ENCODE results near the gene COL23A1. TPM values are rescaled to one million over a fixed set of nuclear protein-coding genes. Genes with fewer than 3 reads are reported as not detected.
"Not testable (repeated sequence)": the region's sequence is repeated elsewhere in the genome, so short reads cannot be mapped to it uniquely, and the experiment has no call there.

COL23A1 gene
- total RNA-seq, 2 experiments from 2014 or later, result 0.15 TPM; not detected in 1

- Mint-ChIP-seq H3K9me3 (peaks cover 4% of the 10 kb centered on the region), H3K36me3 (no peaks in the 10 kb centered on the region), H3K27ac (no peak overlapping the region), H3K27me3 (no peaks in the 10 kb centered on the region), H3K4me3 (no peak overlapping the region), H3K4me1 (ENCODE audit: low read depth) (no peaks in the 10 kb centered on the region)
- ChIA-PET CTCF (interaction anchor here (1.3 kb wide), 1 partner anchor 13 kb away, joined by 3 read pairs; no protein-coding TSS in a partner anchor), POLR2A (no interaction called here)
- no peak for DNase-seq
- intact Hi-C loops (cut with micrococcal nuclease), result no loop called here
These were observed 322.9 kb downstream of the COL23A1 start for GRCh38 chr5:178267245-178267644.

- peaks cover 4% of the 10 kb centered on the region for H3K9me3 Mint-ChIP-seq
- CTCF ChIA-PET, result interaction anchor here (1.3 kb wide), 1 partner anchor 13 kb away, joined by 3 read pairs; no protein-coding TSS in a partner anchor
These were observed 323.6 kb downstream of the COL23A1 start for GRCh38 chr5:178266581-178266980.

DNA sequence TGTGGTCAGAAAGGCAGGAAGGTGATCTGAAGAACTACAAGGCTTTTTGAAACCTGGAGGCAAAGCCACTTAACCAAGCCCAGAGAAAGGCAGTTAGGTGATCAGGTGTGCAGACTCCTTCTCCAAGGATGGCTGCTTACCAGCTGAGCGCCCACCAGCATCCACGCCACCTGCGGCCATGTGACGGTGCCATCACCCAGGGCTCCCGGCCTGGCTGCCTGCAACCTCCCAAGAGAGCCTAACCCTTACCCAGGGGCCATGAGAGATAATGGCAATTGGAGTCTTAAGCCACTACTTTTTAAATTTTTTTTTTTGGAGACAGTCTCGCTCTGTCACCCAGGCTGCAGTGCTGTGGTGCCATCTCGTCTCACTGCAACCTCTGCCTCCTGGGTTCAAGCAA is 324.4 kb downstream of the COL23A1 start:
- intact Hi-C loops (cut with micrococcal nuclease), result no loop called here
- no peaks in the 10 kb centered on the region for H3K4me1 Mint-ChIP-seq (ENCODE audit: low read depth)
- no peak overlapping the region for H3K4me3 Mint-ChIP-seq
- H3K9me3 Mint-ChIP-seq, result peaks cover 4% of the 10 kb centered on the region
- POLR2A ChIA-PET, result no interaction called here
- no peak overlapping the region for H3K27ac Mint-ChIP-seq
- CTCF ChIA-PET, result no interaction called here
- DNase-seq, result no peak
- no peaks in the 10 kb centered on the region for H3K36me3 Mint-ChIP-seq
- H3K27me3 Mint-ChIP-seq, result no peaks in the 10 kb centered on the region

More at GRCh38 chr5:178266581-178266980, 323.6 kb downstream of the COL23A1 start:
- POLR2A ChIA-PET, result no interaction called here
- no peak overlapping the region for H3K27ac Mint-ChIP-seq
- H3K4me1 Mint-ChIP-seq (ENCODE audit: low read depth), result no peaks in the 10 kb centered on the region
- H3K36me3 Mint-ChIP-seq, result no peaks in the 10 kb centered on the region
- no peaks in the 10 kb centered on the region for H3K27me3 Mint-ChIP-seq
- no peak for DNase-seq
- H3K4me3 Mint-ChIP-seq, result no peak overlapping the region
- intact Hi-C loops (cut with micrococcal nuclease), result no loop called here

- Mint-ChIP-seq H3K27me3 (no peaks in the 10 kb centered on the region), H3K36me3 (no peaks in the 10 kb centered on the region)
- intact Hi-C loops (cut with micrococcal nuclease), result no loop called here
These were observed 326.1 kb downstream of the COL23A1 start for GRCh38 chr5:178264044-178264443.

GRCh38 chr5:178261666-178262600 is 328.3 kb downstream of the COL23A1 start:
- ChIA-PET POLR2A (no interaction called here), CTCF (no interaction called here)
- Mint-ChIP-seq H3K4me1 (ENCODE audit: low read depth) (no peaks in the 10 kb centered on the region), H3K27ac (no peak overlapping the region), H3K9me3 (peaks cover 4% of the 10 kb centered on the region), H3K4me3 (no peak overlapping the region), H3K27me3 (no peaks in the 10 kb centered on the region), H3K36me3 (no peaks in the 10 kb centered on the region)
- intact Hi-C loops (cut with micrococcal nuclease), result no loop called here
- no peak for DNase-seq

More at GRCh38 chr5:178264044-178264443, 326.1 kb downstream of the COL23A1 start:
- Mint-ChIP-seq H3K9me3 (peaks cover 4% of the 10 kb centered on the region), H3K4me3 (no peak overlapping the region), H3K4me1 (ENCODE audit: low read depth) (no peaks in the 10 kb centered on the region), H3K27ac (no peak overlapping the region)
- ChIA-PET CTCF (interaction anchor here (1.1 kb wide), 1 partner anchor 19 kb away, joined by 5 read pairs; no protein-coding TSS in a partner anchor), POLR2A (no interaction called here)
- DNase-seq, result no peak

DNA sequence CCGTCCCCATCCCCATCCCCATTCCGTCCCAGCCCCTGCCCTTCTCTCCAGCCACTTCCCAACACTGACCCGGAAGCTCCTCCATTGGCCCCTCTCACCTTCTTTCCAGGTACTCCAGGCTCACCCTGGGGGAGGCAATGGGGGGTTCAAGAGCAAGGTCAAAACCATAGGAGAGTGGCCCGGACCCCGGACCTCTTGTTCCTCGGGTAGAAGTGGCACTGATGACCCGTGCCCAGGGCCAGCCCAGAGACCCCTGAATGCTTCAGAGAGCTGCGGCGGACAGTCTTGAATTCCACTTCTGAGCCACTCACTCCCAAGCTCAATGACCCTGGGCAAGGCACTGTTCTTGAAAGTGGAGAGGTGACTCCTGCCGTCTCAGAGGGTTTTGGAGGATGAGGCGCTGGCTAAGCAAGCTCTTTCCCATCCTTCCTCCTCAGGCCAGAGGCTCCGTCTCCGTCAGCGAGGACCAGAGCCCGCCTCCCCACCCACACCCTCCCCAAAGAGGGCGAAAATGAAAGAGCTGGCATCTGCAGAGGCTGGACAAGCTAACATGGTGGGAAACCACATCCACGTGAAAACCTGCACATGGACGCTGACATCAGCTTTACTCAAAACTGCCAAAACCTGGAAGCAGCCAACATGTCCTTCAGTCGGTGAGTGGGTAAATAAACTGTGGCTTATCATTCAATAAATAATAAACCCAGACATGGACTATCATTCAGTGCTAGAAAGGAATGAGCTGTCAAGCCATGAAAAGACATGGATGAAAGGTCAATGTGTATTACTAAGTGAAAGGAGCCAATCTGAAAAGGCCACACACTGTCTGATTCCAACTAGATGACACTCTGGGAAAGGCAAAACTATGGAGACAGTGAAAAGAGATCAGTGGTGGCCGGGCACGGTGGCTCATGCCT is 330.3 kb downstream of the COL23A1 start:
- ChIA-PET CTCF (no interaction called here), POLR2A (no interaction called here)
- Mint-ChIP-seq H3K9me3 (peaks cover 4% of the 10 kb centered on the region), H3K4me3 (no peak overlapping the region), H3K4me1 (ENCODE audit: low read depth) (no peaks in the 10 kb centered on the region), H3K27me3 (no peaks in the 10 kb centered on the region), H3K36me3 (no peaks in the 10 kb centered on the region), H3K27ac (no peak overlapping the region)
- intact Hi-C loops (cut with micrococcal nuclease), result no loop called here
- no peak for DNase-seq

- Mint-ChIP-seq H3K4me3 (no peak overlapping the region), H3K27me3 (no peaks in the 10 kb centered on the region), H3K36me3 (no peaks in the 10 kb centered on the region), H3K4me1 (ENCODE audit: low read depth) (no peaks in the 10 kb centered on the region), H3K9me3 (no peaks in the 10 kb centered on the region), H3K27ac (no peak overlapping the region)
- DNase-seq, result no peak
- ChIA-PET POLR2A (no interaction called here), CTCF (no interaction called here)
- intact Hi-C loops (cut with micrococcal nuclease), result no loop called here
These were observed 332.5 kb downstream of the COL23A1 start for GRCh38 chr5:178257650-178258049.

GRCh38 chr5:178256746-178257145 is 333.4 kb downstream of the COL23A1 start:
- Mint-ChIP-seq H3K36me3 (no peaks in the 10 kb centered on the region), H3K27ac (no peak overlapping the region), H3K4me1 (ENCODE audit: low read depth) (no peaks in the 10 kb centered on the region), H3K27me3 (no peaks in the 10 kb centered on the region), H3K4me3 (no peak overlapping the region), H3K9me3 (no peaks in the 10 kb centered on the region)
- CTCF ChIA-PET, result no interaction called here
- no peak for DNase-seq
- POLR2A ChIA-PET, result no interaction called here
- intact Hi-C loops (cut with micrococcal nuclease), result no loop called here

DNA sequence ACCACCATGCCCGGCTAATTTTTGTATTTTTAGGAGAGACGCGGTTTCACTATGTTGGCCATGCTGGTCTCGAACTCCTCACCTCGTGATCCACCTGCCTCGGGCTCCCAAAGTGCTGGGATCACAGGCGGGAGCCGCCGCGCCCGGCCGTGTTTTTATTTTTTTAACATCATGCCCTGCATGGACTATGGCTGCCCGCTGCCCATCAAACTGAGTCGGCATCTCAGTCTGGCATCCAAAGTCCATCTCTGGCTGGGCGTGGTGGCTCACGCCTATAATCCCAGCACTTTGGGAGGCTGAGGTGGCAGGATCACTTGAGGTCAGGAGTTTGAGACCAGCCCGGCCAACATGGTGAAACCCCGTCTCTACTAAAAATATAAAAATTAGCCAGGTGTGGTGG is 336.6 kb downstream of the COL23A1 start:
- CTCF ChIA-PET; intact Hi-C loops (cut with micrococcal nuclease): not testable (repeated sequence)

GRCh38 chr5:178252258-178252657 is 337.9 kb downstream of the COL23A1 start:
- H3K4me3 Mint-ChIP-seq, result no peak overlapping the region
- H3K27me3 Mint-ChIP-seq, result no peaks in the 10 kb centered on the region
- ChIA-PET POLR2A (no interaction called here), CTCF (interaction anchor here (0.9 to 1.6 kb wide), 2 partner anchors 17 to 32 kb away, joined by 5 to 6 read pairs; no protein-coding TSS in a partner anchor)
- no peak for DNase-seq
- no peaks in the 10 kb centered on the region for H3K9me3 Mint-ChIP-seq
- intact Hi-C loops (cut with micrococcal nuclease), result no loop called here
- H3K27ac Mint-ChIP-seq, result no peak overlapping the region
- no peaks in the 10 kb centered on the region for H3K36me3 Mint-ChIP-seq
- H3K4me1 Mint-ChIP-seq (ENCODE audit: low read depth), result peaks cover 9% of the 10 kb centered on the region

More for the DNA sequence above, 336.6 kb downstream of the COL23A1 start:
- H3K27me3 Mint-ChIP-seq; H3K27ac Mint-ChIP-seq; H3K4me1 Mint-ChIP-seq (ENCODE audit: low read depth); POLR2A ChIA-PET; H3K4me3 Mint-ChIP-seq; H3K9me3 Mint-ChIP-seq; H3K36me3 Mint-ChIP-seq; DNase-seq: not testable (repeated sequence)

GRCh38 chr5:178250263-178250662 is 339.9 kb downstream of the COL23A1 start:
- H3K27me3 Mint-ChIP-seq, result no peaks in the 10 kb centered on the region
- H3K4me1 Mint-ChIP-seq (ENCODE audit: low read depth), result peaks cover 9% of the 10 kb centered on the region
- ChIA-PET POLR2A (no interaction called here), CTCF (interaction anchor here (1.6 to 1.8 kb wide), 2 partner anchors 15 to 211 kb away, joined by 4 to 5 read pairs; no protein-coding TSS in a partner anchor)
- H3K9me3 Mint-ChIP-seq, result no peaks in the 10 kb centered on the region
- H3K4me3 Mint-ChIP-seq, result no peak overlapping the region
- H3K36me3 Mint-ChIP-seq, result no peaks in the 10 kb centered on the region
- intact Hi-C loops (cut with micrococcal nuclease), result no loop called here
- no peak for DNase-seq
- H3K27ac Mint-ChIP-seq, result no peak overlapping the region
